Measurements from ENCODE around the gene TMED9.

TMED9 gene

GRCh38 chr5:177588413-177588909 is 3.5 kb upstream of the TMED9 start:
- DNase-seq: no peak

GRCh38 chr5:177590406-177590805 is 1.6 kb upstream of the TMED9 start:
- DNase-seq: no peak

- no peak for DNase-seq
Measured at GRCh38 chr5:177591690-177592009, 353 bp upstream of the TMED9 start.

DNA sequence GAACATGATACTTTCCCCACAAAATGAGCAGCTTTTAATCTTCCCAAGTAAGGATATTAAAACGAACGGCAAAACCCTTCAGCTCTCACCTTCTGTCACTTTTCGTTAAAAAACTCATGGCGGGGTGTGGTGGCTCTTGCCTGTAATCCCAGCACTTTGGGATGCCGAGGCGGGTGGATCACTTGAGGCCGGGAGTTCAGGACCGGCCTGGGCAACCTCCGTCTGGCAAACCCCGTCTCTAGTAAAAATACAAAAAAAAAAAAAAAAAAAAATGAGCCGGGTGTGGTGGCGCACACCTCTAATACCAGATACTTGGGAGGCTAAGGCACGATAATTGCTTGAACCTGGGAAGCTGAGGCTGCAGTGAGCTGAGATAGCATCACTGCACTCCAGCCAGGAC is 902 bp downstream of the TMED9 start:
- DNase-seq: no peak

DNA sequence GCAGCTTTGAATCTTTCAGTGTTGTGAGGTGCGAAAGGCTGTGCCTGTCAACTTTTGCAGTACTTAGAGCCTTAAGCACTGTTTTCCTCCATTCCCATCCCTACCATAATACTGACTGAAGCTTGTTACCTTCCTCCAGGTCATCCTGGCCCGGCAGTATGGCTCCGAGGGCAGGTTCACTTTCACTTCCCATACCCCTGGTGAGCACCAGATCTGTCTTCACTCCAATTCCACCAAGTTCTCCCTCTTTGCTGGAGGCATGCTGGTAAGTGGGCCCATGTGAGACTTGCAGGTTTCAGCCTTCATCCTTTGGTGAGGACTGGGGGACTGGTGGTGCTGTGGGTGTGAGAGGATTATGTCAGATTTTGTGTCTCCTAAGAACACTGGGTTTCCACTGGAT is 1.5 kb downstream of the TMED9 start:
- no peak for DNase-seq

DNA sequence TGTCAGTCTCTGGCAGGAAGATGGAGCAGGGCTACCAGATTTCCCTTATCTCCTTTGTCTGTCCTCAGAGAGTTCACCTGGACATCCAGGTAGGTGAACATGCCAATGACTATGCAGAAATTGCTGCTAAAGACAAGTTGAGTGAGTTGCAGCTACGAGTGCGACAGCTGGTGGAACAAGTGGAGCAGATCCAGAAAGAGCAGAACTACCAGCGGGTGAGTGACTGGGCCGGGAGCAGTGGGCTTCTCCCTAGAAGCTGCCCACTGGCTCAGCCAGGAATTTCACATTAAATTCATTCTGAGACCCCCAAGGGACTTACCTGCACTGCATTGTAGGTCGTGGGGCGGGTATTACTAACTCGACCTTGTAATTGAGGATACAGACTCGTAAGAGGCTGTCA is 2.1 kb downstream of the TMED9 start:
- DNase-seq: no peak

DNA sequence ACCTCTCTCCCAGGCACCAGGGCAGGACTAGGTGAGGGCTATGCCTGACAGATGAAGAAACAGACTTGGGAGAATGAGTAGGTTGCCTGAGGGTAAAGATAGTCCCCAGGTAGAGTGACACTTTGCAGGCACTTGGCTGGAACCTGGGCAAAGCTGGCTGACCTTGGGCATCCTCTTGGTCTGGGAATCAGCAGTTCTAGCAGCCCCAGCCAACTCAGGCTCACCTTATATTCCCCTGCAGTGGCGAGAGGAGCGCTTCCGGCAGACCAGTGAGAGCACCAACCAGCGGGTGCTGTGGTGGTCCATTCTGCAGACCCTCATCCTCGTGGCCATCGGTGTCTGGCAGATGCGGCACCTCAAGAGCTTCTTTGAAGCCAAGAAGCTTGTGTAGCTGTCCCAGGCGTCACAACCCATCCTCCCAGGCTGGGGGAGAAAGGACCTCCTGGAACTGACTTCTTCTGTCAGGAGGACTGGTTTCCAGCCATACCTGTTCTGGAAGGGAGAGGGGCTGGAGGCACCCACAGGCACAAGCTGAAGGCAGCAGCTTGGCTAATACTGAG is 3.1 kb downstream of the TMED9 start:
- DNase-seq: no peak

DNA sequence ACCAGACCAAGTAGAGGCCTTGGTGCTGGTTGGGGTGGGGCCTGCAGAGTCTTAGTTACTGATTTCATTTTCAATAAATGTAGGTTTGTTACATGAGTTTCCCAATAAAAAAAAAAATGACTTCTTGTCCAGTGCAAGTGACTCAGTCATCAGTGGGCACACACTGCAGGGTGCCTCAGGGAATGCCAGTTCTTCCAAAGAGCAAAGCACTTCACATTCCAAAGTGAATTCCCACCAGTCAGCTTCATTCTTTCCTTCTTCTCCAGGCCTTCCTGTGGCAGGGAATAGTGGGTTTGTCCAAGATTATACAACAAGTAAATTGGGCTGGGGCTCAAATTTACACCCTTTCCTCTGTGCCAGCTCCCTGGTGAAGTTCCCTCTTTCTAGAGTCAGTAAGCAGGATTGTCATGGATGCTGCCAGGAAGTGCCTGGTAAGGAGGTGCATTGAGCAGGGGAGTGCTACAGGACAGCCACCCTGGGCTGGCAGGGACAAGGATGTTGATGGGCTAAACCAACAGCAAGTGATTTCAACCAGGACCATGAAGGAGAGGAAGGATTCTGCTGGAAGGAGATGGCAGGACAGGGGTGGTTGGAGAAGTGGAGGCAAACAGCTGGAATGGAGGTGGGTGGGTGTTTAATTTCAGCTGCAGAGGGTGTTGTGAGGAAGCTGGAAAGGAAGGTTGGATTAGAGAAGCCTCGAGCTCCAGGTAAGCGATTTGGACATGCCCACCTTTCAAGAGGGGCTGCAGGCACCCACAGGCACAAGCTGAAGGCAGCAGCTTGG is 4.2 kb downstream of the TMED9 start:
- no peak for DNase-seq

GRCh38 chr5:177596775-177597238 is 4.8 kb downstream of the TMED9 start:
- no peak for DNase-seq

- DNase-seq: no peak
Measured at GRCh38 chr5:177598477-177598876, 6.5 kb downstream of the TMED9 start.

DNA sequence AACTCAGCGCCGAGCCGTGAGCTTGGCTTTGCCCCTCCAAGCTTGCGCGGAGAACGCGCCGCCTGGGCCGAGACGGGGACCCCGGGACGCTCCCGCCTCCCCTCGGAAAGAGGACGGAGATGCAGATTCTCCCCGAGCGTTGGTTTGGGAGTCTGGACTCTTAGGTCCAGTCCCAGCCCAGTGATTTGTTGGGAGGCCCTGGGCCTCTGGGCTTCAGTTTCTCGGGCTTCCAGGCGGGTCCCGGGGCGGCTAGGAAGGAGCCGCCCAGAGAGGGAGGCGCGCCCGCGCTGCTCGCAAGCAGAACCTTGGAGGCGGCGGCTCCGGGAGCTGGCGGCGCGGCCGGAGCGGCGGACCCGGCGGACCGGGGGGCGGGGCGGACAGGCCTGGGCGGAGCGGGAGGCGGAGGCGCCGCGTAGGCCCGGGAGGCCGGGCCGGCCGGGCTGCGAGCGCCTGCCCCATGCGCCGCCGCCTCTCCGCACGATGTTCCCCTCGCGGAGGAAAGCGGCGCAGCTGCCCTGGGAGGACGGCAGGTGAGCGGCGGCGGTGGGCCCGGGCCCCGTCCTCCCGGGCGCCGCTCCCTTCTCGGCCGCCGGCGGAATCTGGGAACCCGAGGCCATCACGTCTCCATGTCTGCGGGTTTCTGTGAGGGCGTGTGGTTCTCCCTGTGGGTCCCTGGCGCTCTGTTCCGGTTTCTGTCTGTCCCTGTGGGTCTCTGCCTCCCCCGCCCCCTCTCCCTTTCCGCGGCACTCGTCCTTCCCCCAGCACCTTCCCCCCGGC is 7.9 kb downstream of the TMED9 start, which contains the start of gene B4GALT7:
TSS of gene B4GALT7 (plus strand) at position 402 of the 777 bp plus-strand sequence. CDS start at position 481, 79 bp downstream.
- peak; percentile 88 for DNase-seq

DNA sequence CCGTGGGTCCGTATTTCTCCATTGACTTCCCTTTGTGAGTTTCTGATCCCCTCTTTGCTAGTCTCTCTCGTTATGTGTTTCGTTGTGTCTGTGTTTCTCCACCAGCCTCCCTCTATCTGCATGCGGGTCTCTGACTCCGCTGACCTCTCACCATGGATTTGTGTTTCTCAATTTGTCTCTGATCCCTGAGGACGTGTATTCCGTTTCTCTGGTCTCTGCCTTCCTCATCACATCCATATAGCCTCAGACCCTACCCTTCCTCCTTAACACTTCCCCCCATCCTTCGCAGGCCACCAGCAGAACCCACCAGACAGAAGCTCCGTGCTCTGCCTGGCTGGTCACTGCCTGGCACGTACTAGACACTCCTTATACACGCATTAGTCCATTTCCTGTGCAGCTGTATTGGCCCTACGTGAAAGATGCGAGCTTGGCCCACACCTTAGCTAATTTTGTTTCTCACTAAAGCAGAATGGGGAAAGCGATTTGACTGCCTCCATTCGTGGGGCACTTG is 8.6 kb downstream of the TMED9 start:
- no peak for DNase-seq

GRCh38 chr5:177601126-177601525 is 9.1 kb downstream of the TMED9 start:
- DNase-seq: no peak

DNA sequence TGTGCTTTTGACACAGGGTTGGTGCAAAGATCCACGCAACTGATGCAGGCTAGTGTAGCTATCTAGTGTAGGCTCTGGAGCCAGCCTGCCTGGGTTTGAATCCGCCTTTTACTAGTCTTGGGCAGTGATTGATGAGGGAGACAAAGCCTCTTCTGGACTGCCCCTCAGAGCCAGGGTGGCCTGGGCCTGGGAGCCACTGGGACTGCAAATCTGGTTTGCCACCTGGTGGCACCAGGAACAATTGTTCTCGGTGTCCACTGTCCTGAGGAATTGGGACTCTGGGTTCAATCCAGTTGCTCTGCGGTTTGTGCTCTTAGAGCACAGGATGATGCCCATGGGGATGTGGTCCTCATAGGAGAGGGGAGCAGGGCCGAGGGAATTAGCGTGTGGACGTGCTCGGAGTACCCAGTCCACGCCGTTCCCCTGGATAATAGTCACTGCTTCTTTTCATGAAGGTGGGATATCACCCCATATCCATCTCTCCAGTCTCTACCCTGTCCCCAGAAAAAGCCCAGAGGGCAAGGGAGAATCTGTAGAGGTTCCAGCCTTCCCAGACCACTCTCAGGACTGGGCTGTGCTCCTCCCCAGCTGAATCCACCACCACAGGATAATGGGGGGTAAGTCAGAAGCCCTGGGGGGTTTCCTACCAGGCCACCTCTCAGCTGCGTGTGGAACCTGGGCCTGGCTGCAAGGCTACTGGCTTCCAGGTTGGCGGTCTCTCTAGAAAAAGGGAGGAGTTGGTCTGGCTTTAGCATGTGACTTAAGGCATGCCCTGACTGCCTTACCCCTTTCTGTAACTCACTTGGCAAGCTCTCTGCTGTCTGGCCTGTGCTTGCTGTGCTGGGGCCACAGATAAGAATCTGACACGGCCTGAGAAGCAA is 9.8 kb downstream of the TMED9 start:
- DNase-seq: no peak

DNA sequence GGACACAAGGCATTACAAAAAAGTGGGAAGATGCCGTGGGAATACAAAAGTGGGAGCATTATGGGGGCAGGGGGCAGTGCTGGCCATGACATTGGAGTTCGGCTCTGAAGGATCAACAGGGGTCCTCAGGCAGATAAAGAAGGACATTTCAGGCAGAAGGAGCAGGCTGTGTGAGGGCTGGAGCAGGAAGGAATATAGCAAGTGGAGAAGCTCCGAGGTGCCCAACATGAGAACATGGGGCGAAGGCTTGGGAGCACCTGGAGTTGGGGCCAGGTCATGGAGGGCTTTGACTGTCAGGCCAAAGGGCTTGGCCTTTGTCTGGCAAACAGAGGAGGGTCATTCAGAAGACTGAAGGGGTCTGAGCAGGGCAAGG is 10.4 kb downstream of the TMED9 start:
- DNase-seq: no peak

DNA sequence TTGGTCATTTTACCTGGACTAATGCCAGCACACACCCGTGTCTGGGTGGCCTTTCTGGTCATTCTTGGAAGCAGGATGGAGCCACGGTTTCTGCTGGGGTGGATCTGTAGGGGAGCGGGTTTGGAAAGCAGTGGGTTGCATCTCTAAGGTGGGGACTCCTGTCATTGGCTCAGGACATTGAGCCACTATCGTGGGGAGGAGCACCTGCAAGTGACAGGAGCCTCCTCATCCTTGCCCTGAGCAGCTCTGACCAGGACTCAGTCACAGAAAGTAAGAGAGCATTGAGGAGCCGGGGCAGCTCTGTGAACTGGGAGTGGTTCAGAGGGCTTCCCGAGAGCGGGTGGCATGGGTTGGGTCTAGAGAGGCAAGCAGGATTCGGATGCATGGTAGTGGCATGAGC is 11.6 kb downstream of the TMED9 start:
- no peak for DNase-seq

DNA sequence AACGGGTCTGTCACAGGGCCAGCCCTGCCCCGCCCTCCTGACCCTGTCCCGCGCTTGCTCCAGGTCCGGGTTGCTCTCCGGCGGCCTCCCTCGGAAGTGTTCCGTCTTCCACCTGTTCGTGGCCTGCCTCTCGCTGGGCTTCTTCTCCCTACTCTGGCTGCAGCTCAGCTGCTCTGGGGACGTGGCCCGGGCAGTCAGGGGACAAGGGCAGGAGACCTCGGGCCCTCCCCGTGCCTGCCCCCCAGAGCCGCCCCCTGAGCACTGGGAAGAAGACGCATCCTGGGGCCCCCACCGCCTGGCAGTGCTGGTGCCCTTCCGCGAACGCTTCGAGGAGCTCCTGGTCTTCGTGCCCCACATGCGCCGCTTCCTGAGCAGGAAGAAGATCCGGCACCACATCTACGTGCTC is 12.1 kb downstream of the TMED9 start:
- DNase-seq: no peak

GRCh38 chr5:177604656-177605055 is 12.7 kb downstream of the TMED9 start:
- no peak for DNase-seq

DNA sequence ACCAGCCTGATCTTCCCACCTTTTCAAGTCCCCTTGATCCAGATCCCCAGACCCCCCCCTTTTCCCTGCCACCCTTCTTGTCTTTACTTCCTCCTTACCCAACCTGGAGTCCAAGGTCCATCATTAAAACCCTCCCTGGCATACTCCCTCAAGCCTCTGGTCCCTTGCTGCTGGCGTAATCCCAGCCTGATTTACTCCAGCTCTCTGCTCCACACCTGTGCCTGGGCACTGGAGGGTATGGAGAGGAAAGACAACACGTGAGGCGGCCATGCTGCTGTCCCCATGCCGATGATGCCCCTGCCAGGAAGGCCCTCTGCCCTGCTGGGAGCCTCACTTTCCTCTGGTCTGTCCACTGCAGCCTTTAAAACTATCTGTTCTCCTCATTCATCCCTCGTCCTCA is 13.1 kb downstream of the TMED9 start:
- no peak for DNase-seq

DNA sequence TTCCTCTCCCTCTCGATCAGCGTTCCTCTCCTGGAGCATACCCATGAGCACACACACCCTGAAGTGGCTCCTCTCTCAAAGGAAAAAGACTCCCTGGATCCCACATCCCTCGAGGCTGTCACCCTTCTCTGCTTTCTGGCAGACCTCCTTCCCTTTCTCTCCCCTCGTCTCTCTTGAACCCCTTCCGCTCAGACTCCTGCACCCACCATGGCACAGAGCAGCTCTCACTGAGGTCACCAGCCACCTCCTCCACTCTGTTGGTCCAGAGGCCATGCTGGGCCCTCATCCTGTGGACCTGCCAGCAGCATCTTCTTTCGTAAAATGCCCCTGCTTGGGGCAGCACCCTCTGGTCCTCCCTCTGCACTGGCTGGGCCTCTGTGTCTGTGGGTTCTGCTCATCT is 13.7 kb downstream of the TMED9 start:
- DNase-seq: no peak

- no peak for DNase-seq
Measured at GRCh38 chr5:177606071-177607051, 14.4 kb downstream of the TMED9 start.

DNA sequence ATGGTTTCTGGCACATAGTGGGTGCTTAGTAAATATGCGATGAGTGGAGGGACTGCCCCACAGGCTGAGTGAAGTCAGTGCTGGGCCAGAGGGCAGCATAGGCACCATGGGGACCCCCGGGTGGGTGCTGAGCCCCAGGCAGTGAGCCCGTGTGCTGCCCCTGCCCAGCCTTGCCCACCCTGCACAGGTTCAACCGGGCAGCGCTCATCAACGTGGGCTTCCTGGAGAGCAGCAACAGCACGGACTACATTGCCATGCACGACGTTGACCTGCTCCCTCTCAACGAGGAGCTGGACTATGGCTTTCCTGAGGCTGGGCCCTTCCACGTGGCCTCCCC is 15.1 kb downstream of the TMED9 start:
- DNase-seq: no peak
